Endothelial cell (in vitro differentiated cells): ENCODE results near the gene ENPEP. TPM values are rescaled to one million over a fixed set of nuclear protein-coding genes. Genes with fewer than 3 reads are reported as not detected.

Experiments
- DNase-seq: peaks from one replicate; pipeline ENCODE4 v3.0.0; 2021; ENCODE audit warnings: low spot score
- H3K27ac Mint-ChIP-seq: one replicate; pipeline ENCODE4 v1.8.0; 2021; ENCODE audit warnings: mixed read lengths, inconsistent platforms; ENCODE audit not compliant: unreplicated experiment
- H3K27me3 Mint-ChIP-seq: one replicate; pipeline ENCODE4 v1.8.0; 2021; ENCODE audit warnings: mild to moderate bottlenecking, moderate library complexity, mixed read lengths, inconsistent platforms; ENCODE audit not compliant: unreplicated experiment
- H3K36me3 Mint-ChIP-seq: one replicate; pipeline ENCODE4 v1.8.0; 2021; ENCODE audit warnings: mild to moderate bottlenecking, low read depth, mixed read lengths, inconsistent platforms; ENCODE audit not compliant: unreplicated experiment
- H3K4me1 Mint-ChIP-seq: one replicate; pipeline ENCODE4 v1.8.0; 2021; ENCODE audit warnings: mild to moderate bottlenecking, mixed read lengths, inconsistent platforms; ENCODE audit not compliant: unreplicated experiment
- H3K4me3 Mint-ChIP-seq: one replicate; pipeline ENCODE4 v1.8.0; 2021; ENCODE audit warnings: mild to moderate bottlenecking, mixed read lengths, inconsistent platforms; ENCODE audit not compliant: unreplicated experiment
- H3K9me3 Mint-ChIP-seq: one replicate; pipeline ENCODE4 v1.8.0; 2021; ENCODE audit warnings: mixed read lengths, inconsistent platforms; ENCODE audit not compliant: unreplicated experiment
- total RNA-seq: library from RNA; stranded (reverse); fragmentation: NEBNext Ultra II Directional; extraction: Animal tissue kit (Norgen Biotek cat#: 25700); gene quantifications from one replicate; pipeline ENCODE4 v1.2.1, GENCODE V29; 2021; ENCODE audit not compliant: unreplicated experiment
- TF ChIP-seq, protein P1 (sequence below): fragments of 200-600 bp; sonication (generic); IDR thresholded peaks from one replicate; pipeline ENCODE4 v1.5.0; 2021; ENCODE audit warnings: antibody characterized with exemption; ENCODE audit not compliant: unreplicated experiment

ENPEP gene
- total RNA-seq, 1 donor from 2014 or later = 3.5 TPM

DNA sequence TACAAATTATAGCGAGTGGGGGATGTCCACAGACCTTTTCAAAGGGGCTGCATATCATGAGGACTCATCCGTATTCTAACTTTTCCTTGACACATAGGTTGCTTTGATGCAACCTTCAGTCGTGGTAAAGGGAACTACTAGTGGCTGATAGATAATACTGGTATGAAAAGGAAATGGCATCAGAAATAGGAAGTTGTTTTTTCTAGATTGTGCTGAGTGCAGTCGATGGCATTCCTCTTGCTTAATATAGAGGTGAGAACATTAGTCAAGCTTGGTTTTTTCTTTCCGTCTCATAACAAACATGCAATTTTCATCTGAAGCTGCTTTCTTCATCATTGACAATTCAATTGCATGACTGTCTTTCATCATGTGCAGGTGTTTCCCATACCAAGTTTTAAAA lies 16.6 kb downstream of the ENPEP start:
- H3K9me3 Mint-ChIP-seq = no peaks in the 10 kb centered on the region
- H3K4me1 Mint-ChIP-seq = peaks cover 15% of the 10 kb centered on the region
- no peak overlapping the region for H3K4me3 Mint-ChIP-seq
- H3K27me3 Mint-ChIP-seq = peaks cover 2% of the 10 kb centered on the region
- no peak for DNase-seq
- no peak overlapping the region for H3K27ac Mint-ChIP-seq
- TF ChIP-seq, protein P1, sequence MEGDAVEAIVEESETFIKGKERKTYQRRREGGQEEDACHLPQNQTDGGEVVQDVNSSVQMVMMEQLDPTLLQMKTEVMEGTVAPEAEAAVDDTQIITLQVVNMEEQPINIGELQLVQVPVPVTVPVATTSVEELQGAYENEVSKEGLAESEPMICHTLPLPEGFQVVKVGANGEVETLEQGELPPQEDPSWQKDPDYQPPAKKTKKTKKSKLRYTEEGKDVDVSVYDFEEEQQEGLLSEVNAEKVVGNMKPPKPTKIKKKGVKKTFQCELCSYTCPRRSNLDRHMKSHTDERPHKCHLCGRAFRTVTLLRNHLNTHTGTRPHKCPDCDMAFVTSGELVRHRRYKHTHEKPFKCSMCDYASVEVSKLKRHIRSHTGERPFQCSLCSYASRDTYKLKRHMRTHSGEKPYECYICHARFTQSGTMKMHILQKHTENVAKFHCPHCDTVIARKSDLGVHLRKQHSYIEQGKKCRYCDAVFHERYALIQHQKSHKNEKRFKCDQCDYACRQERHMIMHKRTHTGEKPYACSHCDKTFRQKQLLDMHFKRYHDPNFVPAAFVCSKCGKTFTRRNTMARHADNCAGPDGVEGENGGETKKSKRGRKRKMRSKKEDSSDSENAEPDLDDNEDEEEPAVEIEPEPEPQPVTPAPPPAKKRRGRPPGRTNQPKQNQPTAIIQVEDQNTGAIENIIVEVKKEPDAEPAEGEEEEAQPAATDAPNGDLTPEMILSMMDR = no peak
- no peaks in the 10 kb centered on the region for H3K36me3 Mint-ChIP-seq

DNA sequence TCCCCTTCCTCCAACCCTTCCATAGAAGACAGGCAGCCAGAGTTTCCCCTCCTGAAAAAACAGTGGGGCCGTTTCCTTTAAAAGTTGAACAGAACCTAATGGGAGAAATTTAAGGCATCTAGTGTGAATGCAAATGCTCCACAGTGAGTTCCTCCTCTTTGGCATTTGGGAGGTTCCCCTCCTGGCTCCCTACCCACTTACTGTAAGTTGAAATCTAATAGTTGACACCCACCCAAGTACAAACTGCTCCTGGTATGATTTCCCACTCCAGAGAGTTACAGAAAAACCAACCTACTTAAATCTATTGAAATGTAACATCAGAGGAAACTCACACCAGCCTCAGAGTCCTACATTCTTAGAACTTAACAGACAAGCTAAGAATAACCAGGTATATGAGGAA lies 17.6 kb downstream of the ENPEP start:
- no peaks in the 10 kb centered on the region for H3K9me3 Mint-ChIP-seq

GRCh38 chr4:110498420-110498819 lies 22.5 kb downstream of the ENPEP start:
- no peak for DNase-seq
- Mint-ChIP-seq H3K4me1 (peaks cover 5% of the 10 kb centered on the region), H3K27ac (no peak overlapping the region), H3K4me3 (no peak overlapping the region), H3K9me3 (no peaks in the 10 kb centered on the region), H3K27me3 (peaks cover 2% of the 10 kb centered on the region), H3K36me3 (no peaks in the 10 kb centered on the region)
- TF ChIP-seq, protein P1 = no peak

More for the DNA sequence above, 17.6 kb downstream of the ENPEP start:
- Mint-ChIP-seq H3K4me3 (no peak overlapping the region), H3K27ac (peak overlapping the region; percentile 33), H3K27me3 (peaks cover 2% of the 10 kb centered on the region), H3K36me3 (no peaks in the 10 kb centered on the region), H3K4me1 (peaks cover 15% of the 10 kb centered on the region)
- TF ChIP-seq, protein P1 = no peak
- no peak for DNase-seq

DNA sequence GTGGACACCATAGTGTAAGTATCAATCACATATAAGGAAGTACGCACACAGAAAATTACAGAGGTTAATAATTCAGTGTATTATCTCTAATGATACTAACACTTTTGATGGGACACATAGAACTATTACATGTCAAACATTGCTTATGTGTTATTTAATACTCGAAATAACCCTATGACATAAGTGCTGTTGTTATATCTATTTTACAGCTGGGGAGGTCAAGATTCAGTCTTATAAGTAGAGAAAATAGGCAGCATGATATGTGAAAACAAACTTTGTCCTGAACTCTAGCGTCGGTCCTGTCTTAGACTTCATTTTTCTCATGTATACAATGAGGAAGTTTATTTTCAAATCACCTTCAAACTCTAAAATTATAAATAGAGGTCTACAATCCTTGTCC lies 23.2 kb downstream of the ENPEP start:
- Mint-ChIP-seq H3K9me3 (no peaks in the 10 kb centered on the region), H3K27me3 (peaks cover 2% of the 10 kb centered on the region), H3K4me1 (no peaks in the 10 kb centered on the region), H3K27ac (no peak overlapping the region), H3K4me3 (no peak overlapping the region), H3K36me3 (no peaks in the 10 kb centered on the region)
- TF ChIP-seq, protein P1 = no peak
- no peak for DNase-seq

DNA sequence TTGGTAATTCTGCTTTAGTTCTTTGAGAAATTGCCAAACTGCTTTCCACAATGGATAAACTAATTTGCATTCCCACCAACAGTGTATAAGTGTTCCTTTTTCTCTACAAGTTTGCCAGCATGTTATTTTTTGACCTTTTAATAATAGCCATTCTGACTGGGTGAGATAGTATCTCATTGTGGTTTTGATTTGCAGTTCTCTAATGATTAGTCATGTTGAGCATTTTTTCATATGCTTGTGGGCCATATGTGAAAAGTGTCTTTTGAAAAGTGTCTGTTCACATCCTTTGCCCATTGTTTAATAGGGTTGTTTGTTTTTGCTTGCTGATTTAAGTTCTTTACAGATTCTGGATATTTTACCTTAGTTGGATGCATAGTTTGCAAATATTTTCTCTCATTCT lies 25.9 kb downstream of the ENPEP start:
- Mint-ChIP-seq H3K4me3 (no peak overlapping the region), H3K36me3 (no peaks in the 10 kb centered on the region), H3K4me1 (no peaks in the 10 kb centered on the region), H3K9me3 (no peaks in the 10 kb centered on the region), H3K27me3 (no peaks in the 10 kb centered on the region), H3K27ac (no peak overlapping the region)
- no peak for DNase-seq
- TF ChIP-seq, protein P1 = no peak
